CD14-positive monocyte (primary cell): ENCODE measurements around the gene LRRC72. TPM values are rescaled to one million over a fixed set of nuclear protein-coding genes. Genes with fewer than 3 reads are reported as not detected.

Source experiments
- DNase-seq, 3 donors: peaks; one replicate each; pipeline ENCODE4 v3.0.0-alpha.2; 2011 to 2022
- H2AFZ ChIP-seq: 2 replicates; pipeline ENCODE4 v1.6.0; 2012; ENCODE audit warnings: mild to moderate bottlenecking, low read depth, low read length, inconsistent platforms; ENCODE audit not compliant: insufficient read depth, poor library complexity, severe bottlenecking
- H3K27ac ChIP-seq, 2 donors: 1 replicate in 1 of 2; 2 replicates in 1 of 2; pipeline ENCODE4 v1.5.1; 2012 to 2013; ENCODE audit warnings: low read length in 2 of 2, control low read depth in 1 of 2, inconsistent platforms in 1 of 2, low read depth in 1 of 2, mild to moderate bottlenecking in 1 of 2
- H3K27me3 ChIP-seq, 2 donors: one replicate each; pipeline versions ENCODE4 v1.6.0 to v1.6.1; 2011 to 2013; ENCODE audit warnings: low read length in 2 of 2; ENCODE audit not compliant: control insufficient read depth in 2 of 2, insufficient read depth in 2 of 2
- H3K36me3 ChIP-seq, 2 donors: replicated peaks in 1 of 2; 1 replicate in 1 of 2; 2 replicates in 1 of 2; pipeline versions ENCODE4 v1.5.1 to v1.6.1; 2012 to 2013; ENCODE audit warnings: low read length in 2 of 2, control low read depth in 1 of 2, inconsistent platforms in 1 of 2, mild to moderate bottlenecking in 1 of 2; ENCODE audit not compliant: insufficient read depth in 2 of 2, control insufficient read depth in 1 of 2
- H3K4me1 ChIP-seq, 2 donors: 1 replicate in 1 of 2; 2 replicates in 1 of 2; pipeline versions ENCODE4 v1.5.1 to v1.6.1; 2012 to 2013; ENCODE audit warnings: low read length in 2 of 2, control low read depth in 1 of 2, inconsistent platforms in 1 of 2, mild to moderate bottlenecking in 1 of 2, moderate library complexity in 1 of 2; ENCODE audit not compliant: insufficient read depth in 2 of 2, control insufficient read depth in 1 of 2
- H3K4me2 ChIP-seq: replicated peaks from 2 replicates; pipeline ENCODE3; 2012; ENCODE audit warnings: low read length, moderate library complexity, mild to moderate bottlenecking; ENCODE audit not compliant: poor library complexity, severe bottlenecking; ENCODE audit errors: extremely low read depth
- H3K4me3 ChIP-seq, 3 experiments: fragments of 200-600 bp in 1 of 3; sonication (generic) in 1 of 3; replicated peaks in 1 of 3; 1 replicate in 2 of 3; 2 replicates in 1 of 3; pipeline ENCODE4 v1.5.1; 2011 to 2013; ENCODE audit warnings: low read length in 3 of 3, mild to moderate bottlenecking in 3 of 3, control low read depth in 2 of 3, low read depth in 2 of 3, inconsistent platforms in 1 of 3, moderate library complexity in 1 of 3
- H3K79me2 ChIP-seq: 2 replicates; pipeline ENCODE4 v1.6.0; 2012; ENCODE audit warnings: mild to moderate bottlenecking, control low read depth, inconsistent platforms, low read length, moderate library complexity; ENCODE audit not compliant: insufficient read depth
- H3K9ac ChIP-seq: 2 replicates; pipeline ENCODE4 v1.6.0; 2017; ENCODE audit warnings: low read length, mild to moderate bottlenecking; ENCODE audit not compliant: insufficient read depth, poor library complexity, severe bottlenecking
- H3K9me3 ChIP-seq, 2 donors: replicated peaks in 1 of 2; 1 replicate in 1 of 2; 2 replicates in 1 of 2; pipeline versions ENCODE4 v1.5.1 to v1.6.1; 2012 to 2013; ENCODE audit warnings: low read length in 2 of 2, control low read depth in 1 of 2; ENCODE audit not compliant: control insufficient read depth in 1 of 2, insufficient read depth in 1 of 2
- H4K20me1 ChIP-seq: 2 replicates; pipeline ENCODE4 v1.6.0; 2012; ENCODE audit warnings: mild to moderate bottlenecking, low read length, control low read depth, moderate library complexity; ENCODE audit not compliant: insufficient read depth
- H3K27ac Mint-ChIP-seq, 7 donors: one replicate each; pipeline ENCODE4 v1.8.0; 2020; ENCODE audit warnings: mild to moderate bottlenecking in 7 of 7, mixed read lengths in 7 of 7, moderate library complexity in 6 of 7, inconsistent platforms in 2 of 7
- H3K27me3 Mint-ChIP-seq, 3 donors: one replicate each; pipeline ENCODE4 v1.8.0; 2021 to 2022; ENCODE audit warnings: low read depth in 3 of 3, mild to moderate bottlenecking in 3 of 3, mixed read lengths in 3 of 3, moderate library complexity in 3 of 3, inconsistent platforms in 1 of 3
- H3K36me3 Mint-ChIP-seq, 2 donors: one replicate each; pipeline ENCODE4 v1.8.0; 2020; ENCODE audit warnings: mixed read lengths in 2 of 2, inconsistent platforms in 1 of 2, mild to moderate bottlenecking in 1 of 2
- H3K4me1 Mint-ChIP-seq: one replicate; pipeline ENCODE4 v1.8.0; 2020; ENCODE audit warnings: mild to moderate bottlenecking, mixed read lengths
- H3K4me3 Mint-ChIP-seq, 2 donors: one replicate each; pipeline ENCODE4 v1.8.0; 2020; ENCODE audit warnings: mild to moderate bottlenecking in 2 of 2, mixed read lengths in 2 of 2, moderate library complexity in 1 of 2
- H3K9me3 Mint-ChIP-seq, 7 donors: one replicate each; pipeline ENCODE4 v1.8.0; 2020 to 2022; ENCODE audit warnings: mixed read lengths in 7 of 7, mild to moderate bottlenecking in 6 of 7, moderate library complexity in 6 of 7, inconsistent platforms in 2 of 7
- WGBS: methylation state at CpG from one replicate; pipeline ENCODE4 v1.1.5; 2013; ENCODE audit warnings: missing lambda C conversion rate; ENCODE audit not compliant: insufficient coverage; 5-methylcytosine and 5-hydroxymethylcytosine counted together
- intact Hi-C, 2 donors: fragments of 100-400 bp; cut with micrococcal nuclease; formaldehyde crosslinking; loops; one replicate each; pipeline versions ENCODE4 v1.15.0 to v1.15.1; 2023
- polyA plus RNA-seq, 3 donors: library from polyadenylated mRNA; depleted of rRNA in 1 of 3; unstranded in 2 of 3; stranded (reverse) in 1 of 3; fragments of 300-500 nt in 2 of 3; fragments of >200 nt in 1 of 3; fragmentation: Illumina TruSeq in 2 of 3; gene quantifications; 1 replicate in 2 of 3; 2 replicates in 1 of 3; pipeline ENCODE4 v1.2.3, GENCODE V29; 2012 to 2021
- TF ChIP-seq, protein P1 (sequence below): fragments of 200-600 bp; IDR thresholded peaks from one replicate; pipeline ENCODE4 v1.8.0; 2022; ENCODE audit warnings: antibody characterized with exemption, mild to moderate bottlenecking

Gene LRRC72
- polyA plus RNA-seq, 3 donors = not detected

DNA sequence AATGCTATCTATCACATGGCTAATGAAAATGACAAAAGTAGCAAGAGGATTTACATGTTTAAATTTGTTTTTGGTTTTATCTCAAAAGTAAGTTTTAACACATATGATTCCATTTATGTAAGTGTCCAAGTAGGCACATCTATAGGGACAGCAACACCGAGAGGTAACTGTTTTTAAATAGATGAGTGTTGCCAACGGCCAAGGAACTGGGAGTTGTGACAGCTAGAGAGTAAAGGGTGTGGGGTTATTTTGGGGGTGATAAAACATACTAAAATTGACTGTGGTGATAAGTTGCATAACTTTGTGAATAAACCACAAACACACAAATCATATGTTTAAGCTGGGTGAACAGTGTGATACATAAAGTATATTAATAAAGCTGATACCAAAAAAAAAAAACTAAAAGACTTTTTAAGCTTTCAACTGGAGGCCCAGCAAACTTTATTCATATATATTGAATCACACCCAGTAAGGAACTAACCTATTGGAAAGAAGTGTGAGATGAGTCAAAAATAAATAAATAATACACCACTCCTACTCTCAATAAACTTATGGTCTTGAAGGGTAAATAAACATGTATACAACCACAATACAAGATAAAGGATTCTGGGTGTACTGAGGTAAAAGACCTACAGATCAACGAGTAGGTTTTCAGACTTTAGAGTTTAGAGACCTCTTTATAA, 33.0 kb downstream of the LRRC72 start:
- no peaks in the 10 kb centered on the region for H3K4me1 ChIP-seq
- H3K27me3 ChIP-seq = no peaks in the 10 kb centered on the region
- H3K9ac ChIP-seq = no peak overlapping the region
- no peaks in the 10 kb centered on the region for H3K79me2 ChIP-seq
- Mint-ChIP-seq H3K4me1 (peaks cover 9% of the 10 kb centered on the region), H3K9me3 (no peaks in the 10 kb centered on the region), H3K4me3 (no peak overlapping the region), H3K36me3 (no peaks in the 10 kb centered on the region), H3K27ac (no peak overlapping the region), H3K27me3 (peaks cover 0 to 3% (median 1%) of the 10 kb centered on the region in 3 donors)
- WGBS = 0% methylated on average over 1 of the region's 3 CpGs
- H3K4me2 ChIP-seq = no peak overlapping the region
- H3K9me3 ChIP-seq = no peaks in the 10 kb centered on the region
- H2AFZ ChIP-seq = no peak overlapping the region
- no peak overlapping the region for H3K4me3 ChIP-seq
- TF ChIP-seq, protein P1, sequence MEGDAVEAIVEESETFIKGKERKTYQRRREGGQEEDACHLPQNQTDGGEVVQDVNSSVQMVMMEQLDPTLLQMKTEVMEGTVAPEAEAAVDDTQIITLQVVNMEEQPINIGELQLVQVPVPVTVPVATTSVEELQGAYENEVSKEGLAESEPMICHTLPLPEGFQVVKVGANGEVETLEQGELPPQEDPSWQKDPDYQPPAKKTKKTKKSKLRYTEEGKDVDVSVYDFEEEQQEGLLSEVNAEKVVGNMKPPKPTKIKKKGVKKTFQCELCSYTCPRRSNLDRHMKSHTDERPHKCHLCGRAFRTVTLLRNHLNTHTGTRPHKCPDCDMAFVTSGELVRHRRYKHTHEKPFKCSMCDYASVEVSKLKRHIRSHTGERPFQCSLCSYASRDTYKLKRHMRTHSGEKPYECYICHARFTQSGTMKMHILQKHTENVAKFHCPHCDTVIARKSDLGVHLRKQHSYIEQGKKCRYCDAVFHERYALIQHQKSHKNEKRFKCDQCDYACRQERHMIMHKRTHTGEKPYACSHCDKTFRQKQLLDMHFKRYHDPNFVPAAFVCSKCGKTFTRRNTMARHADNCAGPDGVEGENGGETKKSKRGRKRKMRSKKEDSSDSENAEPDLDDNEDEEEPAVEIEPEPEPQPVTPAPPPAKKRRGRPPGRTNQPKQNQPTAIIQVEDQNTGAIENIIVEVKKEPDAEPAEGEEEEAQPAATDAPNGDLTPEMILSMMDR = no peak
- no peak for DNase-seq
- H4K20me1 ChIP-seq = no peaks in the 10 kb centered on the region
- H3K27ac ChIP-seq = no peak overlapping the region
- no peaks in the 10 kb centered on the region for H3K36me3 ChIP-seq
- intact Hi-C loops = no loop called here

DNA sequence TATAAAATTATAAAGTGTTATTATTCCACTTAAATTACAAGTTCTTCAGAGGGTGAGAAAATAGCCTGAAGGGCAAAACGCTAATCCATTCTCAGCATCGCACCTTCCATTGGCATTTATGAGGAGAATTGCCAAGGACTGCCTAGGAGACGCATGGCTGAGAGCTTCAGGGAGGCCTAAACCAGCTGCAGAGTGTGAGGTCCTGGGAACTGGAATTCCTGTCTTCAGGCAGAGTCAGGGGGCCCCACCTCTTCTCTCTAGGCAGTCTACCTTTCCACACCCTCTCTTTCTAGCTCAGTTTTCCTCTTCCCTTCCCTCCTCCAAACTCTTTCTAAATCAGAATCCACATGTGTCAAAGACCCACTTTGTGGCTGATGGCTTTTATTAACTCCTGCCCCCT, 35.3 kb downstream of the LRRC72 start:
- Histone ChIP-seq H3K9ac (no peak overlapping the region), H3K9me3 (no peaks in the 10 kb centered on the region), H3K4me3 (no peak overlapping the region), H2AFZ (no peak overlapping the region), H3K36me3 (no peaks in the 10 kb centered on the region), H3K4me1 (no peaks in the 10 kb centered on the region), H4K20me1 (no peaks in the 10 kb centered on the region), H3K4me2 (no peak overlapping the region), H3K27me3 (no peaks in the 10 kb centered on the region), H3K79me2 (no peaks in the 10 kb centered on the region), H3K27ac (no peak overlapping the region)
- TF ChIP-seq, protein P1 = no peak
- 93% methylated on average over 2 of the region's 3 CpGs for WGBS
- no peak overlapping the region for H3K27ac Mint-ChIP-seq
- intact Hi-C loops = no loop called here
- no peaks in the 10 kb centered on the region for H3K9me3 Mint-ChIP-seq
- no peaks in the 10 kb centered on the region for H3K36me3 Mint-ChIP-seq
- no peak overlapping the region for H3K4me3 Mint-ChIP-seq
- no peak for DNase-seq
- peaks cover 9% of the 10 kb centered on the region for H3K4me1 Mint-ChIP-seq
- peaks cover 0 to 3% (median 1%) of the 10 kb centered on the region in 3 donors for H3K27me3 Mint-ChIP-seq
